ENCODE results near the gene ABCA7. TPM values are rescaled to one million over a fixed set of nuclear protein-coding genes. Genes with fewer than 3 reads are reported as not detected.

Gene ABCA7
- total RNA-seq, 2 donors from 2014 or later: 33.7 to 87.3 TPM

- Histone ChIP-seq H3K36me3 (replicated peaks in 1 of 2; ENCODE audit: insufficient read depth in 1 of 2, low read depth in 2 of 2) (no peaks in the 10 kb centered on the region), H3K4me3 (no peak overlapping the region), H3K9me3 (no peaks in the 10 kb centered on the region), H3K27ac (no peak overlapping the region), H3K27me3 (no peaks in the 10 kb centered on the region), H3K4me1 (no peaks in the 10 kb centered on the region)
- intact Hi-C loops (cut with DNase I): no loop called here
- TF ChIP-seq POLR2A (IDR thresholded peaks at IDR 0.05) (no peak), CTCF (IDR thresholded peaks at IDR 0.05) (no peak)
- ATAC-seq: no peak
- no peak for DNase-seq
- 85 to 100% methylated on average over 4 to 16 of the region's 17 CpGs for WGBS, 2 donors
Observed at GRCh38 chr19:1049106-1049505, 9.2 kb downstream of the ABCA7 start.

- H3K4me3 ChIP-seq: no peak overlapping the region
- 80 to 92% methylated on average over 6 of the region's 11 CpGs for WGBS, 2 donors
- no peak overlapping the region for H3K27ac ChIP-seq
- DNase-seq (no peak), ATAC-seq (no peak)
- no peaks in the 10 kb centered on the region for H3K36me3 ChIP-seq (replicated peaks in 1 of 2; ENCODE audit: insufficient read depth in 1 of 2, low read depth in 2 of 2)
- TF ChIP-seq CTCF (IDR thresholded peaks at IDR 0.05): no peak
- no peak for TF ChIP-seq POLR2A (IDR thresholded peaks at IDR 0.05)
- no peaks in the 10 kb centered on the region for H3K4me1 ChIP-seq
- no peaks in the 10 kb centered on the region for H3K9me3 ChIP-seq
- no peaks in the 10 kb centered on the region for H3K27me3 ChIP-seq
- intact Hi-C loops (cut with DNase I): no loop called here
Observed at GRCh38 chr19:1049800-1050199, 9.9 kb downstream of the ABCA7 start.

GRCh38 chr19:1050989-1051788 is 11.3 kb downstream of the ABCA7 start:
- DNase-seq: no peak
- intact Hi-C loops (cut with DNase I): no loop called here

GRCh38 chr19:1051791-1052190 is 11.9 kb downstream of the ABCA7 start:
- TF ChIP-seq POLR2A (IDR thresholded peaks at IDR 0.05): no peak
- TF ChIP-seq CTCF (IDR thresholded peaks at IDR 0.05): no peak
- no peak for DNase-seq
- H3K4me3 ChIP-seq: no peak overlapping the region
- H3K27ac ChIP-seq: no peak overlapping the region
- no peaks in the 10 kb centered on the region for H3K4me1 ChIP-seq
- ATAC-seq: no peak
- H3K36me3 ChIP-seq (replicated peaks in 1 of 2; ENCODE audit: insufficient read depth in 1 of 2, low read depth in 2 of 2): no peaks in the 10 kb centered on the region
- intact Hi-C loops (cut with DNase I): no loop called here
- H3K9me3 ChIP-seq: no peaks in the 10 kb centered on the region
- WGBS, 2 donors: 93% methylated on average over 17 of the region's 17 CpGs; no CpG with 5 or more reads in 1 of the 2 donors
- H3K27me3 ChIP-seq: no peaks in the 10 kb centered on the region

More at GRCh38 chr19:1050989-1051788, 11.3 kb downstream of the ABCA7 start:
- no peak for TF ChIP-seq POLR2A (IDR thresholded peaks at IDR 0.05)
- no peak for TF ChIP-seq CTCF (IDR thresholded peaks at IDR 0.05)
- Histone ChIP-seq H3K9me3 (no peaks in the 10 kb centered on the region), H3K4me3 (no peak overlapping the region), H3K36me3 (replicated peaks in 1 of 2; ENCODE audit: insufficient read depth in 1 of 2, low read depth in 2 of 2) (no peaks in the 10 kb centered on the region), H3K27ac (no peak overlapping the region), H3K4me1 (no peaks in the 10 kb centered on the region), H3K27me3 (no peaks in the 10 kb centered on the region)
- ATAC-seq: no peak
- WGBS, 2 donors: 93 to 95% methylated on average over 19 to 31 of the region's 31 CpGs
